GM12878 (cell line): ENCODE data around the gene CACNA1H. TPM values are rescaled to one million over a fixed set of nuclear protein-coding genes. Genes with fewer than 3 reads are reported as not detected.

Source experiments
- ATAC-seq: fragments of 200-7000 bp; cut with Tn5 transposase; 3 replicates; pipeline ENCODE4 v1.9.1; 2020; ENCODE audit warnings: mild to moderate bottlenecking, moderate library complexity
- BruUV-seq: library from RNA; stranded (reverse); fragments of 400-500 nt; replicated peaks from 2 replicates; lab custom pipeline; 2021; lab: Mats Ljungman, UMichigan
- CTCF ChIA-PET: fragments of 300-600 bp; sonication (Branson Sonifier 250); formaldehyde crosslinking; extraction: SDS; loops from one replicate; lab custom pipeline; 2021; ENCODE audit warnings: inconsistent platforms; lab: Yijun Ruan, JAX
- POLR2A ChIA-PET: fragments of 350-600 bp; formaldehyde crosslinking; extraction: SDS; loops from one replicate; lab custom pipeline; 2021; ENCODE audit warnings: inconsistent platforms; lab: Charles Lee
- RAD21 ChIA-PET: fragments of 300-600 bp; sonication (Branson Sonifier 250); formaldehyde crosslinking; loops from one replicate; lab custom pipeline; 2023; ENCODE audit warnings: antibody characterized with exemption; ENCODE audit not compliant: unreplicated experiment; lab: Charles Lee
- SMC1A ChIA-PET: fragments of 300-600 bp; sonication (Branson Sonifier 250); formaldehyde crosslinking; loops from one replicate; lab custom pipeline; 2023; ENCODE audit not compliant: unreplicated experiment, uncharacterized antibody; lab: Charles Lee
- DNase-seq: peaks from one replicate; pipeline ENCODE4 v3.0.0-alpha.2; 2011; ENCODE audit warnings: low read depth, low spot score
- FAIRE-seq: peaks from 3 replicates; lab custom pipeline; 2011; peaks lifted over from hg19 to GRCh38; lab: Jason Lieb, UNC
- H2AFZ ChIP-seq: 2 replicates; pipeline ENCODE4 v1.6.0; 2011; ENCODE audit warnings: low read depth, low read length, control low read depth; ENCODE audit not compliant: control insufficient read depth
- H3K27ac ChIP-seq: 2 replicates; pipeline ENCODE4 v1.5.1; 2011; ENCODE audit warnings: control low read depth; ENCODE audit not compliant: control insufficient read depth, insufficient read depth
- H3K27me3 ChIP-seq, 2 experiments: replicated peaks in 1 of 2; 2 replicates each; pipeline versions ENCODE4 v1.6.0 to v1.6.1; 2011; ENCODE audit warnings: low read length in 1 of 2; ENCODE audit not compliant: control insufficient read depth in 2 of 2, insufficient read depth in 2 of 2
- H3K36me3 ChIP-seq, 2 experiments: 2 replicates each; pipeline ENCODE4 v1.5.1; 2011; ENCODE audit warnings: low read length in 1 of 2; ENCODE audit not compliant: control insufficient read depth in 2 of 2, insufficient read depth in 2 of 2
- H3K4me1 ChIP-seq: 2 replicates; pipeline ENCODE4 v1.6.1; 2011; ENCODE audit warnings: mild to moderate bottlenecking, low read length, moderate library complexity, mixed read lengths; ENCODE audit not compliant: control insufficient read depth, insufficient read depth
- H3K4me2 ChIP-seq: 2 replicates; pipeline ENCODE4 v1.6.0; 2011; ENCODE audit warnings: control low read depth; ENCODE audit not compliant: control insufficient read depth, insufficient read depth
- H3K4me3 ChIP-seq: fragments of 200-600 bp; sonication (generic); 2 replicates; pipeline ENCODE4 v1.5.1; 2016
- H3K79me2 ChIP-seq: 2 replicates; pipeline ENCODE4 v1.6.0; 2011; ENCODE audit warnings: low read length; ENCODE audit not compliant: control insufficient read depth, insufficient read depth
- H3K9ac ChIP-seq: 2 replicates; pipeline ENCODE4 v1.8.0; 2011; ENCODE audit warnings: low read length, control low read depth, mixed read lengths; ENCODE audit not compliant: control insufficient read depth, insufficient read depth
- H3K9me3 ChIP-seq: replicated peaks from 3 replicates; pipeline ENCODE4 v1.5.1; 2011; ENCODE audit warnings: mild to moderate bottlenecking, low read length; ENCODE audit not compliant: control insufficient read depth, insufficient read depth
- H4K20me1 ChIP-seq: 2 replicates; pipeline ENCODE4 v1.6.0; 2011; ENCODE audit not compliant: control insufficient read depth, insufficient read depth
- CEBPB ChIP-seq, 2 experiments: fragments of 150-350 bp in 1 of 2; IDR thresholded peaks; 2 replicates each; pipeline ENCODE4 v1.6.1; 2012 to 2014; ENCODE audit warnings: low read depth in 2 of 2, low read length in 2 of 2, borderline replicate concordance in 1 of 2, inconsistent platforms in 1 of 2
- DPF2 ChIP-seq: fragments of 450-650 bp; IDR thresholded peaks from 2 replicates; pipeline ENCODE4 v1.6.1; 2017; ENCODE audit warnings: mild to moderate bottlenecking
- ESRRA ChIP-seq: IDR thresholded peaks from 2 replicates; pipeline ENCODE4 v1.6.1; 2012; ENCODE audit warnings: mild to moderate bottlenecking, low read length, improper control_type of control experiment
- IRF4 ChIP-seq: IDR thresholded peaks from 2 replicates; pipeline ENCODE4 v1.6.1; 2011; ENCODE audit warnings: low read depth, low read length
- KDM1A ChIP-seq: fragments of 200-600 bp; sonication (generic); IDR thresholded peaks from 2 replicates; pipeline ENCODE4 v1.6.1; 2016; ENCODE audit warnings: borderline replicate concordance
- MEF2A ChIP-seq: IDR thresholded peaks from 2 replicates; pipeline ENCODE4 v1.6.1; 2011; ENCODE audit warnings: low read depth, mild to moderate bottlenecking, low read length, moderate library complexity; ENCODE audit not compliant: insufficient read depth
- POU2F2 ChIP-seq: IDR thresholded peaks from 3 replicates; pipeline ENCODE4 v1.6.1; 2011; ENCODE audit warnings: low read depth, mild to moderate bottlenecking, low read length, borderline replicate concordance
- TBL1XR1 ChIP-seq: IDR thresholded peaks from 2 replicates; pipeline ENCODE4 v1.6.1; 2012; ENCODE audit warnings: low read depth, low read length, improper control_type of control experiment
- WGBS: methylation state at CpG from one replicate; pipeline ENCODE4 v1.1.6; 2016; ENCODE audit warnings: low lambda C conversion rate; ENCODE audit not compliant: insufficient replicate concordance, insufficient coverage; ENCODE audit errors: missing lambda C conversion rate; 5-methylcytosine and 5-hydroxymethylcytosine counted together
- in situ Hi-C: fragments of 300-500 bp; cut with MboI; formaldehyde crosslinking; loops from 9 replicates; pipeline ENCODE4 v1.14.3; 2018; ENCODE audit warnings: mixed read lengths
- intact Hi-C: fragments of 100-400 bp; cut with micrococcal nuclease; formaldehyde crosslinking; loops from one replicate; pipeline ENCODE4 v1.14.2; 2022; ENCODE audit not compliant: unreplicated experiment
- polyA plus RNA-seq, 11 experiments: library from polyadenylated mRNA; depleted of rRNA in 4 of 11; unstranded in 6 of 11; stranded (reverse) in 5 of 11; fragments of >200 nt; fragmentation: Nextera tagmentation in 4 of 11; fragmentation: Illumina TruSeq in 1 of 11; extraction: Ambion mirVana in 4 of 11; extraction: Trizol in 1 of 11; gene quantifications; 1 replicate in 1 of 11; 2 replicates in 10 of 11; pipeline versions ENCODE4 v1.2.1 to v1.2.3, GENCODE V29; 2011 to 2016; ENCODE audit warnings: inconsistent platforms in 2 of 11, missing spikeins in 2 of 11, low read depth in 1 of 11
- total RNA-seq, 4 experiments: library from RNA; depleted of rRNA in 3 of 4; stranded (reverse); fragments of >200 nt in 3 of 4; fragmentation: Illumina TruSeq in 1 of 4; extraction: Trizol in 1 of 4; gene quantifications; 2 replicates each; pipeline versions ENCODE4 v1.2.1 to v1.2.3, GENCODE V29; 2013 to 2021
- TF ChIP-seq, protein P1 (sequence below): IDR thresholded peaks from 2 replicates; pipeline ENCODE4 v1.6.1; 2011; ENCODE audit warnings: borderline replicate concordance, low read depth, mild to moderate bottlenecking, moderate library complexity, mixed read lengths, low read length; ENCODE audit not compliant: insufficient read depth; ENCODE audit errors: extremely low read length
- TF ChIP-seq, protein P2 (sequence below): IDR thresholded peaks from 2 replicates; pipeline ENCODE4 v1.6.1; 2012; ENCODE audit warnings: low read depth, low read length, improper control_type of control experiment

Gene CACNA1H
- total and polyA plus RNA-seq, 10 of the 15 experiments (the other 5 are each of a cell fraction or from before 2014, with no cell fraction given) = 0.03 to 0.54 TPM; not detected in 8

DNA sequence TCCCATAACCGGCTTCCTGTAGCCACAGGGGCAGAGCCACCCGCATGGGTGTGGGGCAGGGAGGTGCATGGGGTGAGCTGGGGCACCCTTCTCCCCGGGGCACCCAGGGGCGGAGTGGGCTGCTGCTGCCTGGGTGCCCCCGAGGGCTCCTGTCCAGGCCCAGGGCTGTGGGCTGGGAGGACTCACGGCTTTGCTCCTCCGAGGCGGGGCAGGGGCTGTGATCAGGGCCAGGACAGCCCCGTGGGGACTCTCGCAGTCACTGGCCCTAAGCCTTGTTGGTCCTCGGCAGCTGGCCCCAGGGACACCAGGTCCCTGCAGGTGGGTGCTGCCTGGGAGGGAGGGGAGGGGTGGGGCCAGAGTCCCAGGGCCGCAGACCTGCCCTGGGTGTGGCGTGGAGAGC, 19.7 kb downstream of the CACNA1H start:
- POLR2A ChIA-PET = no interaction called here
- DNase-seq = no peak

DNA sequence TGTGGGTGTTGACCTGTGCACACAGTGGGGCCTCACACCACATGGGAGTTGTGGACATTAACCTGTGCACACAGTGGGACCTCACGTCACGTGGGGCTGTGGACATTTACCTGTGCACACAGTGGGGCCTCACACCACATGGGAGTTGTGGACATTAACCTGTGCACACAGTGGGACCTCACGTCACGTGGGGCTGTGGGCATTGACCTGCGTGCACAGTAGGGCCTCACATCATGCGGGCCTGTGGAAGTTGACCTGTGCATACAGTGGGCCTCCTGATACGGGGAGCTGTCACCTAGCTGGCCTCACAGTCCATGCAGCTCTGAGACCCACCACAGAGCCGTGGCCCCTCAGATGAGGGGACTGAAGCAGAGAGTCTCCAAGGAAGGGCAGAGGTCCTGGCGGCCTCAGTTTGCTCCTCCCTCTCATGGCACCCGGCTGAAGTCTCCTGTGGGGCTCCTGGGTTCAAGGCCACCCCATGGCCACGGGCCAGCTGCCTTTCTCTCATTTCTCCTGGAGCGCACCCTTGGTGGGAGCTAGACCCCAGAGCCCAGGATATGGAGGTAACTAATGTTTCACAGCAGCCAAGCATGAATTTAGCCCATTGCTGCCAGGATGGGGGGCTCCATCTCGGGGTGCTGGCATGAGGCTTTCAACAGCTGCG, 21.0 kb downstream of the CACNA1H start:
- H3K9me3 ChIP-seq = no peaks in the 10 kb centered on the region
- no peaks in the 10 kb centered on the region for H3K36me3 ChIP-seq
- RAD21 ChIA-PET = no interaction called here
- H3K4me2 ChIP-seq = no peak overlapping the region
- no peaks in the 10 kb centered on the region for H4K20me1 ChIP-seq
- no peak overlapping the region for H3K27ac ChIP-seq
- ATAC-seq (no peak), FAIRE-seq (no peak), DNase-seq (no peak)
- POLR2A ChIA-PET = no interaction called here
- H3K4me1 ChIP-seq = no peaks in the 10 kb centered on the region
- intact Hi-C loops (no loop called here), in situ Hi-C loops (no loop called here)
- H2AFZ ChIP-seq = no peak overlapping the region
- no peaks in the 10 kb centered on the region for H3K27me3 ChIP-seq
- CTCF ChIA-PET = no interaction called here
- SMC1A ChIA-PET = no interaction called here
- no peaks in the 10 kb centered on the region for H3K79me2 ChIP-seq
- H3K9ac ChIP-seq = no peak overlapping the region
- TF ChIP-seq DPF2 (0 out of 2 replicates have a peak, but pooled peaks have one; percentile 32), CEBPB (IDR thresholded peaks at IDR 0.05; ENCODE audit: borderline replicate concordance in 1 of 2, low read depth in 2 of 2, low read length in 2 of 2) (no peak)
- TF ChIP-seq, protein P1, sequence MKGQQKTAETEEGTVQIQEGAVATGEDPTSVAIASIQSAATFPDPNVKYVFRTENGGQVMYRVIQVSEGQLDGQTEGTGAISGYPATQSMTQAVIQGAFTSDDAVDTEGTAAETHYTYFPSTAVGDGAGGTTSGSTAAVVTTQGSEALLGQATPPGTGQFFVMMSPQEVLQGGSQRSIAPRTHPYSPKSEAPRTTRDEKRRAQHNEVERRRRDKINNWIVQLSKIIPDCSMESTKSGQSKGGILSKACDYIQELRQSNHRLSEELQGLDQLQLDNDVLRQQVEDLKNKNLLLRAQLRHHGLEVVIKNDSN = peak; percentile 11
- 40% methylated on average over 14 of the region's 14 CpGs for WGBS
- H3K4me3 ChIP-seq = no peak overlapping the region
- no TSS peak for BruUV-seq

More for the DNA sequence above, 19.7 kb downstream of the CACNA1H start:
- Histone ChIP-seq H3K4me2 (no peak overlapping the region), H4K20me1 (no peaks in the 10 kb centered on the region), H3K9ac (no peak overlapping the region), H3K79me2 (no peaks in the 10 kb centered on the region), H3K9me3 (no peaks in the 10 kb centered on the region), H3K27me3 (no peaks in the 10 kb centered on the region), H3K4me1 (no peaks in the 10 kb centered on the region), H3K27ac (no peak overlapping the region), H2AFZ (no peak overlapping the region), H3K4me3 (no peak overlapping the region), H3K36me3 (no peaks in the 10 kb centered on the region)
- CTCF ChIA-PET = no interaction called here
- 29% methylated on average over 13 of the region's 13 CpGs for WGBS
- BruUV-seq = no TSS peak
- ATAC-seq (no peak), FAIRE-seq (no peak)
- in situ Hi-C loops = no loop called here
- TF ChIP-seq KDM1A (no peak), ESRRA (no peak), MEF2A (no peak), POU2F2 (no peak), CEBPB (IDR thresholded peaks at IDR 0.05; ENCODE audit: borderline replicate concordance in 1 of 2, low read depth in 2 of 2, low read length in 2 of 2) (no peak), IRF4 (no peak), TBL1XR1 (no peak)
- TF ChIP-seq, protein P2, sequence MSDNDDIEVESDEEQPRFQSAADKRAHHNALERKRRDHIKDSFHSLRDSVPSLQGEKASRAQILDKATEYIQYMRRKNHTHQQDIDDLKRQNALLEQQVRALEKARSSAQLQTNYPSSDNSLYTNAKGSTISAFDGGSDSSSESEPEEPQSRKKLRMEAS = no peak
- SMC1A ChIA-PET = no interaction called here
- intact Hi-C loops = no loop called here
- RAD21 ChIA-PET = no interaction called here
